Measurements from ENCODE around the gene SEPSECS.

The SEPSECS gene

DNA sequence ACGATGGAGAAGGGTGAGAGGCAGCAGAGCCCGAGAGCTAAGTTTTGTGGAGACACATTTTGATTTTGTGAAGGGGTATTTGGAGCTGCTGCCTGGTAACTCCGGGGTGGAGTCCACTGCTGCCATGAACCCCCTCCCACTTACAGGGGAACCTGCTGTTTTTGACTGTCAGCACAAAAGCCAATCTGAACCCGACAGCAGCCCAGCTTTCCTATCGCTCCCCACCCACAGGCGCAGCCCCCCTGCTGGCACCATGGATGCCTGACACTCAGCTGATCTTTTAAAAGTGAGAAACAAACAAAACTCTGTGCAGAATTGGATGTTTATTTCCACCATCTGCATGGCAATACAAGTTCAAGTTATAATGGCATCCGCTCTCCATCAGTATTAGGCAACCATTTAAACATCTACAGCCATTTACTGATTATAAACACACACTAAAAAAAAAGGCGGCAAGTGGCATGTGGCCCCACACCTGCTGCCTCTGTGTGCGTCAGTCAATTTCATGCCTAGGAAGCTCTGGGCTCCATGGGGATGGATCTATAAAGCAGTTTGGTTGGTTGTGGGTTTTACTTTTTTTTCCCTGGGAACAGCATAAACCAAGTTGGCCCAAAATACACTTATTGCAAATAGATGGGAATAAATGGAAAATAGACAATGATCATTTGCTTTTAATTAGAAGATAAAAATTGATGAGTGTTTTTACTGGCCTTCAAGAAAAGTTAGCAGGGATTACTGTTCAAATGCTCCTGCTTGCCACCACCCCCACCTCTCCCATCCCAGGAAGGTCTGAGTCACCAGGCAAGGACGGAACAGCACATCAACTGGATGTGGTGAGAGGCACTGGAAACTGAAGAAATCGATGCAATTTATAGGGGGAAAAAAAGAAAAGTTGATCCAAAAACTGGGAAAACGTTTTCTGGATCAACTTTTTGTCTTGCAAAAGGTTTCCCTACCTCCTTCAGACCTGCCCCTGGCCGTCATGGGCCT, 46.0 kb downstream of the SEPSECS start:
- DNase-seq (ENCODE audit: low read depth), result no peak
- in situ Hi-C loops (cut with HindIII; ENCODE audit: low sequenced_read_pairs), result no loop called here
- TF ChIP-seq, protein P1, sequence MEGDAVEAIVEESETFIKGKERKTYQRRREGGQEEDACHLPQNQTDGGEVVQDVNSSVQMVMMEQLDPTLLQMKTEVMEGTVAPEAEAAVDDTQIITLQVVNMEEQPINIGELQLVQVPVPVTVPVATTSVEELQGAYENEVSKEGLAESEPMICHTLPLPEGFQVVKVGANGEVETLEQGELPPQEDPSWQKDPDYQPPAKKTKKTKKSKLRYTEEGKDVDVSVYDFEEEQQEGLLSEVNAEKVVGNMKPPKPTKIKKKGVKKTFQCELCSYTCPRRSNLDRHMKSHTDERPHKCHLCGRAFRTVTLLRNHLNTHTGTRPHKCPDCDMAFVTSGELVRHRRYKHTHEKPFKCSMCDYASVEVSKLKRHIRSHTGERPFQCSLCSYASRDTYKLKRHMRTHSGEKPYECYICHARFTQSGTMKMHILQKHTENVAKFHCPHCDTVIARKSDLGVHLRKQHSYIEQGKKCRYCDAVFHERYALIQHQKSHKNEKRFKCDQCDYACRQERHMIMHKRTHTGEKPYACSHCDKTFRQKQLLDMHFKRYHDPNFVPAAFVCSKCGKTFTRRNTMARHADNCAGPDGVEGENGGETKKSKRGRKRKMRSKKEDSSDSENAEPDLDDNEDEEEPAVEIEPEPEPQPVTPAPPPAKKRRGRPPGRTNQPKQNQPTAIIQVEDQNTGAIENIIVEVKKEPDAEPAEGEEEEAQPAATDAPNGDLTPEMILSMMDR (IDR thresholded peaks at IDR 0.05; ENCODE audit: low read depth, low read length, missing control alignments), result no peak
- H3K4me3 ChIP-seq (ENCODE audit: low read depth, low read length), result no peak overlapping the region

DNA sequence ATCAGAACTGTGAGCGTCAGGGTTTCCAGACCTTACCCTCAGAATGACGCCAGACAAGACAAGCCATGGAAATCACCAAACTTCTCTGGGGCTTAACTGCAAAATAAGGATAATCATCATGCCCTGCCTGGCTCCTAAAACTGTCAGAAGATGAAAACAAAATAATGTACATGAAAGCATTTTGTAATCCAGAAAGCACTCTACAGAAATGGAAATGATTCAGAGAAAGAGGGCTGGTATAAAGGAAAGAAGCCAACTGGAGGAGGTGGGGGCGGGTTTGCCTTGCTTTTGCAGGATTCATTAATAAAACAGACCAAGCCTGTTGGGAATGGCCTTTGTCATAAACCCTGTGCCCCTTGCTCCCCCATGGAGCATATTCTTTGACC, 47.3 kb downstream of the SEPSECS start:
- in situ Hi-C loops (cut with HindIII; ENCODE audit: low sequenced_read_pairs), result no loop called here
- TF ChIP-seq, protein P1 (IDR thresholded peaks at IDR 0.05; ENCODE audit: low read depth, low read length, missing control alignments), result no peak
- no peak overlapping the region for H3K4me3 ChIP-seq (ENCODE audit: low read depth, low read length)
- DNase-seq (ENCODE audit: low read depth), result no peak

DNA sequence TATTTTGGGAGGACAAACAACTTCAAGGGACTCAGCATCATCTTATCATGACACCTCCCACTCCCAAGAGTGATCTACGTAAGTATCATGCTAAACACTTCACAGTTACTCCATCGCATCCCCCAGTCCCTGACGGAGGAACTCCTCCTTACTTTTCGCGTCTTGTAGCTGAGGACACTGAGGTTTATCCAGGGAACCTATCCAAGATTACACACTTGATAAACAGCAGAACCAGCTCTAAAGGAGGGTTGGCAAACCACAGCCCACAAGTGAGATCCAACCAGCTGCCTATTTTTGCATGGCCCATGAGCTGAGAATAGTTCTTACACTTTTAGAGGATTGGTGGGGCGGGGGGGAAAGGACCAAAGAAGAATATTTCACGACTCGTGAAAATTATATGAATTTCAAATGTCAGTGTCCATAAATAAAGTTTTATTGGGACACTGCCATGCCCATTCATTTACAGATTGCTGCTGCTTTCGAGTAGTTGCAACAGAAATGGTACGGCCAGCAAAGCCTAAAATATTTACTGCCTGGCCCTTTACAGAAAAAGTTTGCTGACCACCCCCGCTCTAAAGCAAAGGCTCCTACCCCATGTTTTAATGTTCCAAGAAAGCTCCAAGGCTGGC, 47.8 kb downstream of the SEPSECS start:
- no peak overlapping the region for H3K4me3 ChIP-seq (ENCODE audit: low read depth, low read length)
- in situ Hi-C loops (cut with HindIII; ENCODE audit: low sequenced_read_pairs), result no loop called here
- no peak for DNase-seq (ENCODE audit: low read depth)
- TF ChIP-seq, protein P1 (IDR thresholded peaks at IDR 0.05; ENCODE audit: low read depth, low read length, missing control alignments), result no peak

DNA sequence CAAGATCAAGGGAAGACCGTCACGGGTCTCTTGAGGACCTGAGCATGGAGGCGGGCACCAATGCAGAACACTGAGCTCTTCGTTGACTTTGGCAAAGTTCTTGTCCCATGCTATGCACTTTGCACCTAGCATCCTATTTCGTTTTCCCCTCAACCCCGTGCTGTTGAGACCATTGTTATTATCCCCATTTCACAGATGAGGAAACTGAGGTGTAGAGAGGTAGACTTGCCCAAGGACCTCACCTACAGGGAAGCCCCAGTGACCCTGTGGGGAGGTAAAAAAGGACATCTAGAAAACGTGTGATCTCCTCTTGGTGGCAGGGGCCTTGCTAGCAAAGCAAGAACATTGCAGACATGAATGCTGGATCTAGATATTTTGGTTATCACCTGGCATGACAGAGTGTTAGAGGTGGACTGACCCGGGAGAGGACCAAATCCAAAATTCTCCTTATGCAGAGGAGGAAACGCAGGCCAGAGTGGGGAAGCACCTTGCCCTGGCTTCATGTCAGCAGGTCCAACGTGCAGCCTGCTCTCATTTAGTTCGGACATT, 48.5 kb downstream of the SEPSECS start:
- TF ChIP-seq, protein P1 (IDR thresholded peaks at IDR 0.05; ENCODE audit: low read depth, low read length, missing control alignments), result no peak
- no peak for DNase-seq (ENCODE audit: low read depth)
- no peak overlapping the region for H3K4me3 ChIP-seq (ENCODE audit: low read depth, low read length)
- in situ Hi-C loops (cut with HindIII; ENCODE audit: low sequenced_read_pairs), result no loop called here

DNA sequence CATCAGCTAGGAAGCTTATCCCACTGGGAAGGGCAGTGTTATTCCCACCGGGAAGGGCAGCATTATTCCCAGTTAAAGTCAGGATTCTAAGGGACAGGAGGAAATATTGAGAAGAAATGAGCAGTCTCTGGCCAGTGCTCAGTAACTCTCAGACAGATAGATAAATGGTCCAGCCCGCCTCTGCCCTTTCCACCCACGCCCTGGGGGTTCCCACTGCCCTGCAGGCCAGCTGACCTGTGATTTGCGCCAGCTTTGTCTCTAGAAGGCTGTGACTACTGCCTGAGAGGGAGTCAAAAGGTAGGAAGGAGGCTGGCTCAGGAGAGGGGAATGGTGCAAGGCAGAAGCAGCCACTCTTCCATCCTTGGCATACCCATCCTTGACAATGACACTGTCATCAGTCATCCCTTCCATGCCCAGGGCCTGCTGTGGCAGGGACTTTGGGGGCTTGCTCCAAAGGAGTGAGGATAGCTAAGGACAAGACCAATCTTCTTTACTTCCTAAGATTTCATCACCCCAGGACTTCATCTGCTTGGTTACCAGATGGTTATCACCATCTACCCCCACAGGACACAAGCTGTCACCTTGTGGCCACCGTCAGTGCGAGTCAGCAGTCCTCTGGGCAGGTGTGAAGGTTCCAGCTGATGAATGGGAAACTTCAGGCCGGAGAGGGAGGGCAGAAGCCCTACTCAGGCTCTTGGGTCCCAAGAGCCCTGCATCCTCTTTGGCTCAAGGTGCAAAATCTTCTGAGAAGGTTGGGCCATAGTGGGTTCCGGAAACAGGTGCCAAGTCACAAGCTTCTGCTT, 49.5 kb downstream of the SEPSECS start:
- DNase-seq (ENCODE audit: low read depth), result no peak
- TF ChIP-seq, protein P1 (IDR thresholded peaks at IDR 0.05; ENCODE audit: low read depth, low read length, missing control alignments), result no peak
- in situ Hi-C loops (cut with HindIII; ENCODE audit: low sequenced_read_pairs), result no loop called here
- H3K4me3 ChIP-seq (ENCODE audit: low read depth, low read length), result no peak overlapping the region

DNA sequence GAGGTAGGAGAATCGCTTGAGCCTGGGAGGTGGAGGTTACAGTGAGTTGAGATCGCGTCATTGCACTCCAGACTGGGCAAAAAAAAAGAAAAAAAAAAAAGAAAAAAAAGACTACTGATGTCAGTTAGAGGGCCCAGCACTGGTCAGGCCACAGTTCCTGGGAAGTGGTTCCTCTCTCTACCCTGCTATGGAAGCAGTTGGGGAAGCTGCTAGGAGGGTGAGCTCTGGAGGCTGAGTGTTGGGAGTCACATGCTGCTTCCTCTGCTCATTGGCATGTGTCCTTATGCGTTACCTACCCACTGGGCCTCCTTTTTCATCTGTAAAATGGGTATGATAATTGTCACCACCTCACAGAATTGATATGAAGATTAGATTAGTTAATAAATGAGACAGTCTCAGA, 50.7 kb downstream of the SEPSECS start:
- in situ Hi-C loops (cut with HindIII; ENCODE audit: low sequenced_read_pairs), result no loop called here
- H3K4me3 ChIP-seq (ENCODE audit: low read depth, low read length), result no peak overlapping the region
- DNase-seq (ENCODE audit: low read depth), result no peak
- TF ChIP-seq, protein P1 (IDR thresholded peaks at IDR 0.05; ENCODE audit: low read depth, low read length, missing control alignments), result no peak

All from astrocyte of the cerebellum (primary cell).